Esophagus muscularis mucosa (tissue), 3 donors: ENCODE data around the gene AAK1.

Experiments
- POLR2A ChIP-seq: fragments of 450-650 bp; IDR thresholded peaks from one replicate; pipeline ENCODE4 v1.6.1; 2017; ENCODE audit warnings: antibody characterized with exemption, moderate library complexity, mild to moderate bottlenecking, low read depth
- POLR2AphosphoS5 ChIP-seq, 2 donors: sonication (generic); formaldehyde crosslinking; IDR thresholded peaks; one replicate each; pipeline ENCODE4 v1.6.1; 2017; ENCODE audit warnings: antibody characterized with exemption in 2 of 2
- TF ChIP-seq, protein P1 (sequence below), 3 experiments: fragments of 200-600 bp in 2 of 3; fragments of 450-650 bp in 1 of 3; sonication (generic) in 2 of 3; IDR thresholded peaks; one replicate each; pipeline ENCODE4 v1.5.1; 2017 to 2019; ENCODE audit warnings: antibody characterized with exemption in 3 of 3, mild to moderate bottlenecking in 2 of 3, moderate library complexity in 1 of 3

DNA sequence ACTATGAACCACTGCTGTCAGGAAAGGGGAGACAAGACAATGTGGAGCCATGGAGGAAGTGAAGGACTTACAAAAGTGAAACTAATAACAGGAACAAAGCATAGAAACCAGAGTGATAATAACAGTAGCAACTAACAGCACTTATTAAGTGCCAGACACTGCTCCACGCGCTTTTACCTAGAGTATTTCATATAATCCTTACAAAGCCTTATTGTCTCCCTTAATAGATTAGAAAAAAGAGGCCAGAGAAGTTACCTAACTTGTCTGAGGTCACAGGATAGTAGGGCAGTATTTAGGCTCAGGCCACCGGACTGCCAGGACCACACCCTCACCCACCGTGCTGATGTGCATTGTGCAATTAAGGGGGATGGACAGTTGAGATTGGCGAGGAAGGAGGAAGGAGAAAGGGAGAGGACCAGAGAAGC is 107.7 kb downstream of the AAK1 start:
- TF ChIP-seq, protein P1, sequence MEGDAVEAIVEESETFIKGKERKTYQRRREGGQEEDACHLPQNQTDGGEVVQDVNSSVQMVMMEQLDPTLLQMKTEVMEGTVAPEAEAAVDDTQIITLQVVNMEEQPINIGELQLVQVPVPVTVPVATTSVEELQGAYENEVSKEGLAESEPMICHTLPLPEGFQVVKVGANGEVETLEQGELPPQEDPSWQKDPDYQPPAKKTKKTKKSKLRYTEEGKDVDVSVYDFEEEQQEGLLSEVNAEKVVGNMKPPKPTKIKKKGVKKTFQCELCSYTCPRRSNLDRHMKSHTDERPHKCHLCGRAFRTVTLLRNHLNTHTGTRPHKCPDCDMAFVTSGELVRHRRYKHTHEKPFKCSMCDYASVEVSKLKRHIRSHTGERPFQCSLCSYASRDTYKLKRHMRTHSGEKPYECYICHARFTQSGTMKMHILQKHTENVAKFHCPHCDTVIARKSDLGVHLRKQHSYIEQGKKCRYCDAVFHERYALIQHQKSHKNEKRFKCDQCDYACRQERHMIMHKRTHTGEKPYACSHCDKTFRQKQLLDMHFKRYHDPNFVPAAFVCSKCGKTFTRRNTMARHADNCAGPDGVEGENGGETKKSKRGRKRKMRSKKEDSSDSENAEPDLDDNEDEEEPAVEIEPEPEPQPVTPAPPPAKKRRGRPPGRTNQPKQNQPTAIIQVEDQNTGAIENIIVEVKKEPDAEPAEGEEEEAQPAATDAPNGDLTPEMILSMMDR (IDR thresholded peaks at IDR 0.05): no peak
- TF ChIP-seq POLR2AphosphoS5 (IDR thresholded peaks at IDR 0.05) (no peak), POLR2A (no peak)
